ENCODE measurements around the gene HNRNPA3.

Gene HNRNPA3

DNA sequence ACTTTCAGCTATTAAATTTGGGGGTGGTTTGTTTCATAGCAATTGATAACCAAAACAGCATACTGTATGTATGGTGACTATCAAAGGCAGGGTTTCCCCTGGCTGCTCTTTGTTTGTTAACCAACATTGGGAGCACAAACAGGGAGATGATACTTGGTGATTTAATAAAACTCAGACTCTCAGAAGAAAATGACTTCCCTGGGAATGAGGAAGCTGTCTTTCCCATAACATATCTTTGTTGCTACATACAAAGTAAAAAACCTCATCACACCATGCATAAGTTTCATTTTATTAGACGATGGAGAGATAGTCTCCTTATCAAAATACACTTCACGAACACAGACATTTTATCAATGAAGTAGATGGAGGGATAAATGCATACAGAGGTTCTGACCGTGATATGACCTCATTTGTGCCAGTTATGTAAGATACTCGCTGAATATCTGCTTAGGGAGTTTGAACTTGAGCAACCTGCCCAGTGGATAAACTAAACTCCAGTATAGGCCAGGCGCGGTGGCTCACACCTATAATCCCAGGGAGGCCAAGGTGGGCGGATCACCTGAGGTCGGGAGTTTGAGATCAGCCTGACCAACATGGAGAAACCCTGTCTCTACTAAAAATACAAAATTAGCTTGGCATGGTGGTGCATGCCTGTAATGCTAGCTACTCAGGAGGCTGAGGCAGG, 55.7 kb downstream of the HNRNPA3 start:
- TF ChIP-seq FOXA1 (IDR thresholded peaks at IDR 0.05) (no peak), TARDBP (IDR thresholded peaks at IDR 0.05) (no peak), SUZ12 (IDR thresholded peaks at IDR 0.05) (no peak), L3MBTL2 (conservative IDR thresholded peaks at IDR 0.05) (no peak), PKNOX1 (IDR thresholded peaks at IDR 0.05) (no peak), FOXK2 (IDR thresholded peaks at IDR 0.05) (no peak), FOXM1 (IDR thresholded peaks at IDR 0.05; ENCODE audit: borderline replicate concordance) (no peak), HDGF (IDR thresholded peaks at IDR 0.05; ENCODE audit: borderline replicate concordance) (no peak), ELF4 (IDR thresholded peaks at IDR 0.05) (no peak), NFRKB (IDR thresholded peaks at IDR 0.05) (no peak), CTBP1 (IDR thresholded peaks at IDR 0.05; ENCODE audit: borderline replicate concordance) (no peak), ZNF384 (IDR thresholded peaks at IDR 0.05) (no peak), SP1 (IDR thresholded peaks at IDR 0.05) (no peak), ARNT (IDR thresholded peaks at IDR 0.05) (no peak), BHLHE40 (IDR thresholded peaks at IDR 0.05; ENCODE audit: borderline replicate concordance) (no peak), LEF1 (IDR thresholded peaks at IDR 0.05; ENCODE audit: borderline replicate concordance) (no peak)
- no peak for DNase-seq (ENCODE audit: extremely low spot score)
- ChIA-PET POLR2A (no interaction called here), CTCF (interaction anchor here (1.8 kb wide), 1 partner anchor 13 kb away, joined by 6 read pairs; no protein-coding TSS in a partner anchor)

DNA sequence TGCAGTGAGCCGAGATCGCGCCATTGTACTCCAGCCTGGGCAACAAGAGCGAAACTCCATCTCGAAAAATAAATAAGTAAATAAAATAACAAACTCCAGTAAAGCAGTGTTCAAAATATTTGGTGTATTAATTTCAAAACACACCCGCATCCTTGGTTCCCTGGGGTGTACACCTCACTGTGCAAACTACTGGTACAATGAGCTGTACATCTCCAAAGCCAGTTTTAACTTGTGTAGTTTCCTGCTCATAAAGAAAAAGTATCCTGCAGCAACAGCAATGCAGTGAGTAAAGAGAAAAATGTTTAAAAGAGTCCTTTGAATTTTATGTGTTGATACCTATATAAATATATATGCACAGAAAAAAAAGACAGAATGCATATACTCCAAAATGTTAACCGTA, 56.3 kb downstream of the HNRNPA3 start:
- TF ChIP-seq SUZ12 (IDR thresholded peaks at IDR 0.05) = no peak
- DNase-seq (ENCODE audit: extremely low spot score) = no peak
- ChIA-PET POLR2A (no interaction called here), CTCF (interaction anchor here (1.8 kb wide), 1 partner anchor 14 kb away, joined by 6 read pairs; no protein-coding TSS in a partner anchor)

DNA sequence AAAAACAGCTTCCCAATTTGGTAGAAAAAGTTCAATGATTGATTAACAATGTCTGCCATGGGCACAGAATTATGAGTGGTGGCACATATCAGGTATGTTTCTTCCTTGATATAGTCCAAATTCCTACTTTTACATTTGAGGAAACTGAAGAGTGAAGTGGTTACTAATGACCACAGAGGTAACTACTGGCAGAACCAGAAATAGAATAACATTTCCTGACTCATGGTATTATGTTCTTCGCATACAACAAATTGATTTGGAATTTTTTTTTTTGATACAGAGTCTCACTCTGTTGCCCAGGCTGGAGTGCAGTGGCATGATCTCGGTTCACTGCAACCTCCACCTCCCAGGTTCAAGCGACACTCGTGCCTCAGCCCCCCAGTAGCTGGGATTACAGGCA, 57.9 kb downstream of the HNRNPA3 start:
- no peak for TF ChIP-seq ELF4 (IDR thresholded peaks at IDR 0.05)
- no peak for TF ChIP-seq LEF1 (IDR thresholded peaks at IDR 0.05; ENCODE audit: borderline replicate concordance)
- no peak for TF ChIP-seq L3MBTL2 (conservative IDR thresholded peaks at IDR 0.05)
- no peak for TF ChIP-seq TARDBP (IDR thresholded peaks at IDR 0.05)
- no peak for TF ChIP-seq FOXK2 (IDR thresholded peaks at IDR 0.05)
- no peak for TF ChIP-seq NFRKB (IDR thresholded peaks at IDR 0.05)
- TF ChIP-seq BHLHE40 (IDR thresholded peaks at IDR 0.05; ENCODE audit: borderline replicate concordance) = no peak
- TF ChIP-seq CTBP1 (IDR thresholded peaks at IDR 0.05; ENCODE audit: borderline replicate concordance) = no peak
- no peak for TF ChIP-seq FOXA1 (IDR thresholded peaks at IDR 0.05)
- no peak for TF ChIP-seq HDGF (IDR thresholded peaks at IDR 0.05; ENCODE audit: borderline replicate concordance)
- TF ChIP-seq ARNT (IDR thresholded peaks at IDR 0.05) = no peak
- no peak for TF ChIP-seq FOXM1 (IDR thresholded peaks at IDR 0.05; ENCODE audit: borderline replicate concordance)
- POLR2A ChIA-PET = no interaction called here
- no peak for DNase-seq (ENCODE audit: extremely low spot score)
- CTCF ChIA-PET = interaction anchor here (0.8 kb wide), 1 partner anchor 22 kb away, joined by 5 read pairs; no protein-coding TSS in a partner anchor

GRCh38 chr2:177271981-177272666, 59.5 kb downstream of the HNRNPA3 start:
- TF ChIP-seq ELF4 (IDR thresholded peaks at IDR 0.05) (no peak), PKNOX1 (IDR thresholded peaks at IDR 0.05) (no peak), L3MBTL2 (conservative IDR thresholded peaks at IDR 0.05) (no peak), LEF1 (IDR thresholded peaks at IDR 0.05; ENCODE audit: borderline replicate concordance) (no peak), NFRKB (IDR thresholded peaks at IDR 0.05) (no peak), HDGF (IDR thresholded peaks at IDR 0.05; ENCODE audit: borderline replicate concordance) (no peak), BHLHE40 (IDR thresholded peaks at IDR 0.05; ENCODE audit: borderline replicate concordance) (no peak), SP1 (IDR thresholded peaks at IDR 0.05) (no peak), SUZ12 (IDR thresholded peaks at IDR 0.05) (no peak), ARNT (IDR thresholded peaks at IDR 0.05) (no peak), CTBP1 (IDR thresholded peaks at IDR 0.05; ENCODE audit: borderline replicate concordance) (no peak), FOXK2 (IDR thresholded peaks at IDR 0.05) (no peak)
- POLR2A ChIA-PET = interaction anchor here (1.6 kb wide), 1 partner anchor 7 kb away, joined by 3 read pairs; no protein-coding TSS in a partner anchor
- CTCF ChIA-PET = interaction anchor here (0.6 to 1.3 kb wide), 2 partner anchors 107 to 447 kb away, joined by 3 to 4 read pairs; no protein-coding TSS in a partner anchor
- no peak for DNase-seq (ENCODE audit: extremely low spot score)

GRCh38 chr2:177272765-177273164, 60.2 kb downstream of the HNRNPA3 start:
- CTCF ChIA-PET = interaction anchor here (1.2 to 1.3 kb wide), 2 partner anchors 12 to 108 kb away, joined by 3 to 4 read pairs; no protein-coding TSS in a partner anchor

More at GRCh38 chr2:177272765-177273164, 60.2 kb downstream of the HNRNPA3 start:
- POLR2A ChIA-PET = interaction anchor here (1.6 kb wide), 1 partner anchor 8 kb away, joined by 3 read pairs; no protein-coding TSS in a partner anchor
- DNase-seq (ENCODE audit: extremely low spot score) = no peak
- TF ChIP-seq HDGF (IDR thresholded peaks at IDR 0.05; ENCODE audit: borderline replicate concordance) (no peak), CTBP1 (IDR thresholded peaks at IDR 0.05; ENCODE audit: borderline replicate concordance) (no peak), SP1 (IDR thresholded peaks at IDR 0.05) (no peak), NFRKB (IDR thresholded peaks at IDR 0.05) (no peak), ARNT (IDR thresholded peaks at IDR 0.05) (no peak), SUZ12 (IDR thresholded peaks at IDR 0.05) (no peak), FOXK2 (IDR thresholded peaks at IDR 0.05) (no peak), ELF4 (IDR thresholded peaks at IDR 0.05) (no peak), FOXA1 (IDR thresholded peaks at IDR 0.05) (no peak), ZNF384 (IDR thresholded peaks at IDR 0.05) (no peak), L3MBTL2 (conservative IDR thresholded peaks at IDR 0.05) (no peak), LEF1 (IDR thresholded peaks at IDR 0.05; ENCODE audit: borderline replicate concordance) (no peak), FOXM1 (IDR thresholded peaks at IDR 0.05; ENCODE audit: borderline replicate concordance) (no peak), TARDBP (IDR thresholded peaks at IDR 0.05) (no peak), BHLHE40 (IDR thresholded peaks at IDR 0.05; ENCODE audit: borderline replicate concordance) (no peak), PKNOX1 (IDR thresholded peaks at IDR 0.05) (no peak)

Measured in HEK293T (cell line).